Measurements from ENCODE around the gene CLIC1.

- TF ChIP-seq POLR2A (IDR thresholded peaks at IDR 0.05) (peak; percentile 91), CTCF (IDR thresholded peaks at IDR 0.05) (peak in 3 of 6 experiments; percentile 12 to 19 (median 18))
These were observed 33.3 kb downstream of the CLIC1 start, which contains the start of gene ABHD16A for GRCh38 chr6:31702819-31703716.
